Loucy (cell line): ENCODE measurements around the gene HSF2.

ENCODE experiments used
- H2AFZ ChIP-seq: fragments of 200-600 bp; sonication (generic); 2 replicates; pipeline ENCODE4 v1.6.0; 2016; ENCODE audit warnings: antibody characterized with exemption, mild to moderate bottlenecking, low read length, moderate library complexity
- H3F3A ChIP-seq: fragments of 200-600 bp; 2 replicates; pipeline ENCODE4 v1.6.0; 2016; ENCODE audit warnings: antibody characterized with exemption, low read depth, mild to moderate bottlenecking
- H3K27me3 ChIP-seq: fragments of 200-600 bp; sonication (generic); 2 replicates; pipeline ENCODE4 v1.6.1; 2014; ENCODE audit warnings: low read length, mild to moderate bottlenecking; ENCODE audit not compliant: insufficient read depth, poor library complexity, severe bottlenecking
- H3K36me3 ChIP-seq: fragments of 200-600 bp; sonication (generic); 2 replicates; pipeline ENCODE4 v1.6.1; 2016; ENCODE audit warnings: low read length; ENCODE audit not compliant: insufficient read depth
- H3K4me1 ChIP-seq: fragments of 200-600 bp; sonication (generic); 2 replicates; pipeline ENCODE4 v1.5.1; 2014; ENCODE audit warnings: low read length, mild to moderate bottlenecking; ENCODE audit not compliant: insufficient read depth, poor library complexity, severe bottlenecking
- H3K4me2 ChIP-seq: fragments of 200-600 bp; sonication (generic); 2 replicates; pipeline ENCODE4 v1.6.0; 2014; ENCODE audit warnings: antibody characterized with exemption, low read length, low read depth, mild to moderate bottlenecking; ENCODE audit not compliant: poor library complexity, severe bottlenecking
- H3K4me3 ChIP-seq: fragments of 200-600 bp; sonication (generic); 2 replicates; pipeline ENCODE4 v1.5.1; 2014; ENCODE audit warnings: low read length, mild to moderate bottlenecking, mixed read lengths; ENCODE audit not compliant: poor library complexity, severe bottlenecking
- H3K79me2 ChIP-seq: fragments of 200-600 bp; sonication (generic); 2 replicates; pipeline ENCODE4 v1.6.1; 2014; ENCODE audit warnings: low read length; ENCODE audit not compliant: insufficient read depth
- H3K9ac ChIP-seq: fragments of 200-600 bp; sonication (generic); 2 replicates; pipeline ENCODE4 v1.6.0; 2014; ENCODE audit warnings: mild to moderate bottlenecking, low read depth, low read length, moderate library complexity; ENCODE audit not compliant: poor library complexity, severe bottlenecking
- H3K9me2 ChIP-seq: fragments of 200-600 bp; sonication (generic); replicated peaks from 2 replicates; pipeline ENCODE4 v1.6.1; 2016; ENCODE audit warnings: low read depth, low read length, mixed read lengths
- H3K9me3 ChIP-seq: fragments of 200-600 bp; sonication (generic); 2 replicates; pipeline ENCODE4 v1.6.1; 2014; ENCODE audit warnings: mild to moderate bottlenecking, antibody characterized with exemption, low read length, low read depth; ENCODE audit not compliant: insufficient read depth
- H4K20me1 ChIP-seq: fragments of 200-600 bp; sonication (generic); 2 replicates; pipeline ENCODE4 v1.6.0; 2014; ENCODE audit warnings: antibody characterized with exemption, low read length, mild to moderate bottlenecking; ENCODE audit not compliant: insufficient read depth, poor library complexity, severe bottlenecking
- CTCF ChIP-seq: fragments of 200-600 bp; sonication (generic); conservative IDR thresholded peaks from 2 replicates; pipeline ENCODE4 v1.5.1; 2014; ENCODE audit warnings: mild to moderate bottlenecking, antibody characterized with exemption, low read length
- EZH2phosphoT487 ChIP-seq: fragments of 200-600 bp; IDR thresholded peaks from 2 replicates; pipeline ENCODE4 v1.6.1; 2018; ENCODE audit warnings: antibody characterized with exemption, mild to moderate bottlenecking, moderate library complexity, borderline replicate concordance

The HSF2 gene

GRCh38 chr6:122406187-122406586 lies 6.7 kb downstream of the HSF2 start:
- TF ChIP-seq CTCF: no peak
- TF ChIP-seq EZH2phosphoT487: no peak
- Histone ChIP-seq H3K36me3 (no peaks in the 10 kb centered on the region), H2AFZ (no peak overlapping the region), H3K9ac (no peak overlapping the region), H4K20me1 (peaks cover 89% of the 10 kb centered on the region), H3F3A (no peaks in the 10 kb centered on the region), H3K9me3 (no peaks in the 10 kb centered on the region), H3K27me3 (no peaks in the 10 kb centered on the region), H3K9me2 (no peaks in the 10 kb centered on the region), H3K79me2 (peaks cover 99% of the 10 kb centered on the region), H3K4me1 (peaks cover 79% of the 10 kb centered on the region), H3K4me2 (peak overlapping the region; percentile 80), H3K4me3 (peak overlapping the region; percentile 98)

- Histone ChIP-seq H3K9me3 (no peaks in the 10 kb centered on the region), H3K4me2 (peak overlapping the region; percentile 80), H3K27me3 (no peaks in the 10 kb centered on the region), H3K36me3 (peaks cover 9% of the 10 kb centered on the region; the same call in 1 of the 2 replicates), H3K9ac (no peak overlapping the region), H2AFZ (no peak overlapping the region), H3K9me2 (no peaks in the 10 kb centered on the region), H3F3A (no peaks in the 10 kb centered on the region), H4K20me1 (peaks cover 84% of the 10 kb centered on the region), H3K4me3 (peak overlapping the region; percentile 63), H3K4me1 (peaks cover 74% of the 10 kb centered on the region), H3K79me2 (peaks cover 99% of the 10 kb centered on the region)
- TF ChIP-seq EZH2phosphoT487 (no peak), CTCF (no peak)
These were observed 8.3 kb downstream of the HSF2 start for GRCh38 chr6:122407712-122408111.

GRCh38 chr6:122408240-122408639 lies 8.8 kb downstream of the HSF2 start:
- TF ChIP-seq EZH2phosphoT487 (no peak), CTCF (no peak)
- H2AFZ ChIP-seq: no peak overlapping the region
- H3K4me1 ChIP-seq: peaks cover 70% of the 10 kb centered on the region
- H3K9me2 ChIP-seq: no peaks in the 10 kb centered on the region
- peak overlapping the region; percentile 80 for H3K4me2 ChIP-seq
- peak overlapping the region; percentile 24 for H3K9ac ChIP-seq
- H3K79me2 ChIP-seq: peaks cover 96% of the 10 kb centered on the region
- peaks cover 13% of the 10 kb centered on the region; the same call in 1 of the 2 replicates for H3K36me3 ChIP-seq
- H3K27me3 ChIP-seq: no peaks in the 10 kb centered on the region
- peak overlapping the region; percentile 63 for H3K4me3 ChIP-seq
- no peaks in the 10 kb centered on the region for H3K9me3 ChIP-seq
- H3F3A ChIP-seq: no peaks in the 10 kb centered on the region
- H4K20me1 ChIP-seq: peaks cover 80% of the 10 kb centered on the region
